HepG2 (cell line): ENCODE results near the gene PCGF2. TPM values are rescaled to one million over a fixed set of nuclear protein-coding genes. Genes with fewer than 3 reads are reported as not detected.

Source experiments
- ATRX ChIP-seq: sonication (generic); formaldehyde crosslinking; IDR thresholded peaks from 2 replicates; pipeline ENCODE4 v1.4.0; 2020; ENCODE audit warnings: missing genetic modification reagents, borderline replicate concordance
- BORCS8-MEF2B ChIP-seq: sonication (generic); formaldehyde crosslinking; IDR thresholded peaks from 2 replicates; pipeline ENCODE4 v1.8.0; 2022; ENCODE audit warnings: mild to moderate bottlenecking, missing genetic modification reagents
- CCAR2 ChIP-seq: fragments of 200-400 bp; formaldehyde crosslinking; optimal IDR thresholded peaks from 2 replicates; pipeline ENCODE3; 2018; ENCODE audit warnings: low read depth, mild to moderate bottlenecking, low read length, moderate library complexity
- CHCHD3 ChIP-seq: sonication (generic); formaldehyde crosslinking; IDR thresholded peaks from 2 replicates; pipeline ENCODE4 v1.8.0; 2022; ENCODE audit warnings: mild to moderate bottlenecking, missing genetic modification reagents, moderate library complexity
- JUNB ChIP-seq: sonication (generic); formaldehyde crosslinking; IDR thresholded peaks from 2 replicates; pipeline ENCODE4 v1.8.0; 2022; ENCODE audit warnings: missing genetic modification reagents, mild to moderate bottlenecking, borderline replicate concordance
- MTA3 ChIP-seq: sonication (generic); formaldehyde crosslinking; IDR thresholded peaks from 2 replicates; pipeline ENCODE4 v1.4.0; 2020; ENCODE audit warnings: missing genetic modification reagents
- NCOR1 ChIP-seq: fragments of 200-600 bp; sonication (generic); IDR thresholded peaks from 2 replicates; pipeline ENCODE4 v1.7.0; 2017; ENCODE audit warnings: antibody characterized with exemption, low read length, borderline replicate concordance
- NFIC ChIP-seq: IDR thresholded peaks from 2 replicates; pipeline ENCODE4 v1.6.1; 2012; ENCODE audit warnings: mild to moderate bottlenecking, low read length, inconsistent platforms
- RBM39 ChIP-seq: fragments of 200-400 bp; formaldehyde crosslinking; IDR thresholded peaks from one replicate; pipeline ENCODE4 v1.6.1; 2018; ENCODE audit warnings: antibody characterized with exemption, mild to moderate bottlenecking, low read depth, low read length; ENCODE audit not compliant: poor library complexity, severe bottlenecking
- SIN3A ChIP-seq: IDR thresholded peaks from 2 replicates; pipeline ENCODE4 v1.6.1; 2011; ENCODE audit warnings: low read depth, mild to moderate bottlenecking, control low read depth, low read length, borderline replicate concordance
- SMC3 ChIP-seq: IDR thresholded peaks from 2 replicates; pipeline ENCODE4 v1.6.1; 2011; ENCODE audit warnings: low read length, improper control_type of control experiment
- SP1 ChIP-seq, 2 experiments: fragments of 450-650 bp in 1 of 2; sonication (generic) in 1 of 2; formaldehyde crosslinking in 1 of 2; IDR thresholded peaks; 2 replicates each; pipeline versions ENCODE4 v1.4.0 to v1.6.1; 2016 to 2020; ENCODE audit warnings: missing genetic modification reagents in 1 of 2
- TOPORS ChIP-seq: sonication (generic); formaldehyde crosslinking; IDR thresholded peaks from 2 replicates; pipeline ENCODE4 v1.8.0; 2023; ENCODE audit warnings: mild to moderate bottlenecking, missing genetic modification reagents
- ZBTB8A ChIP-seq: sonication (generic); formaldehyde crosslinking; IDR thresholded peaks from 2 replicates; pipeline ENCODE4 v1.4.0; 2020; ENCODE audit warnings: mild to moderate bottlenecking, low read depth, missing genetic modification reagents, borderline replicate concordance
- ZNF280D ChIP-seq: sonication (generic); formaldehyde crosslinking; IDR thresholded peaks from 2 replicates; pipeline ENCODE4 v1.5.1; 2020; ENCODE audit warnings: mild to moderate bottlenecking, missing genetic modification reagents
- ZNF350 ChIP-seq: sonication (generic); formaldehyde crosslinking; IDR thresholded peaks from 2 replicates; pipeline ENCODE4 v1.4.0; 2020; ENCODE audit warnings: mild to moderate bottlenecking, low read depth, missing genetic modification reagents, borderline replicate concordance
- ZNF598 ChIP-seq: sonication (generic); formaldehyde crosslinking; IDR thresholded peaks from 2 replicates; pipeline ENCODE4 v1.5.1; 2020; ENCODE audit warnings: mild to moderate bottlenecking, missing genetic modification reagents, borderline replicate concordance
- ZNF800 ChIP-seq: sonication (generic); formaldehyde crosslinking; IDR thresholded peaks from 2 replicates; pipeline ENCODE4 v1.4.0; 2020; ENCODE audit warnings: missing genetic modification reagents
- ZXDC ChIP-seq: sonication (generic); formaldehyde crosslinking; IDR thresholded peaks from 2 replicates; pipeline ENCODE4 v1.5.0; 2020; ENCODE audit warnings: mild to moderate bottlenecking, missing genetic modification reagents
- polyA plus RNA-seq, 8 experiments: library from polyadenylated mRNA; depleted of rRNA in 3 of 8; stranded (reverse) in 7 of 8; unstranded in 1 of 8; fragments of >200 nt; fragmentation: Illumina TruSeq in 4 of 8; extraction: Trizol in 4 of 8; gene quantifications; 2 replicates each; pipeline versions ENCODE4 v1.2.1 to v1.2.3, GENCODE V29; 2011 to 2016; ENCODE audit warnings: low read depth in 4 of 8, missing spikeins in 1 of 8, mixed read lengths in 1 of 8; ENCODE audit not compliant: insufficient read depth in 1 of 8
- total RNA-seq, 5 experiments: library from RNA; depleted of rRNA; stranded (reverse); fragments of >200 nt; fragmentation: Illumina TruSeq; extraction: Trizol; gene quantifications; 2 replicates each; pipeline ENCODE4 v1.2.3, GENCODE V29; 2016; ENCODE audit warnings: low read depth in 1 of 5

PCGF2 gene
- total and polyA plus RNA-seq, 2 of the 13 experiments (the other 11 are each of a cell fraction or from before 2014, with no cell fraction given), result 11.6 to 29.4 TPM

- peak; percentile 81 for TF ChIP-seq SIN3A
- TF ChIP-seq RBM39, result peak; percentile 96
- peak; percentile 100 for TF ChIP-seq CCAR2
- 0 out of 2 replicates have a peak, but pooled peaks have one; percentile 51 for TF ChIP-seq TOPORS (CRISPR knock-in tag)
- TF ChIP-seq SP1 (IDR thresholded peaks at IDR 0.05), result no peak
- peak; percentile 91 for TF ChIP-seq SP1 (CRISPR knock-in tag; IDR thresholded peaks at IDR 0.05)
- peak; percentile 100 for TF ChIP-seq NCOR1
- peak; percentile 97 for TF ChIP-seq NFIC
- 0 out of 2 replicates have a peak, but pooled peaks have one; percentile 8 for TF ChIP-seq CHCHD3 (CRISPR knock-in tag)
- no peak for TF ChIP-seq ATRX (CRISPR knock-in tag)
- TF ChIP-seq ZNF350 (CRISPR knock-in tag), result peak; percentile 97; the same call in 1 of the 2 replicates
- peak; percentile 72; the same call in 1 of the 2 replicates for TF ChIP-seq ZNF598 (CRISPR knock-in tag)
- no peak for TF ChIP-seq SMC3
- peak; percentile 90 for TF ChIP-seq ZXDC
- TF ChIP-seq JUNB (CRISPR knock-in tag), result peak; percentile 42; the same call in 1 of the 2 replicates
- peak; percentile 72; the same call in 1 of the 2 replicates for TF ChIP-seq ZNF280D
- peak; percentile 56 for TF ChIP-seq BORCS8-MEF2B (CRISPR knock-in tag)
- TF ChIP-seq MTA3 (CRISPR knock-in tag), result no peak
- TF ChIP-seq ZNF800, result no peak; the same call in 1 of the 2 replicates
- TF ChIP-seq ZBTB8A, result no peak
Observed at GRCh38 chr17:38703742-38704605, 44.2 kb downstream of the PCGF2 start (continued).
